HEK293T (cell line): ENCODE data around the gene TNIK.

ENCODE experiments used
- CTCF ChIA-PET: fragments of 350-600 bp; formaldehyde crosslinking; extraction: SDS; loops from one replicate; lab custom pipeline; 2021; ENCODE audit warnings: antibody characterized with exemption, inconsistent platforms; lab: Yijun Ruan, JAX
- POLR2A ChIA-PET: fragments of 350-600 bp; formaldehyde crosslinking; extraction: SDS; loops from one replicate; lab custom pipeline; 2020; ENCODE audit warnings: antibody characterized with exemption, inconsistent platforms; lab: Yijun Ruan, JAX
- DNase-seq: peaks from one replicate; pipeline ENCODE4 v3.0.0; 2012; ENCODE audit warnings: mixed read lengths; ENCODE audit errors: extremely low spot score
- ARNT ChIP-seq: fragments of 450-650 bp; IDR thresholded peaks from 2 replicates; pipeline ENCODE4 v1.6.1; 2017; ENCODE audit warnings: mild to moderate bottlenecking
- BHLHE40 ChIP-seq: fragments of 450-650 bp; IDR thresholded peaks from 2 replicates; pipeline ENCODE4 v1.6.1; 2016; ENCODE audit warnings: mild to moderate bottlenecking, moderate library complexity, borderline replicate concordance
- CTBP1 ChIP-seq: fragments of 450-650 bp; IDR thresholded peaks from 2 replicates; pipeline ENCODE4 v1.6.1; 2016; ENCODE audit warnings: borderline replicate concordance
- ELF4 ChIP-seq: fragments of 450-650 bp; IDR thresholded peaks from 2 replicates; pipeline ENCODE4 v1.6.1; 2017; ENCODE audit warnings: antibody characterized with exemption
- FOXA1 ChIP-seq: fragments of 450-650 bp; IDR thresholded peaks from 2 replicates; pipeline ENCODE4 v1.6.1; 2016; ENCODE audit warnings: mild to moderate bottlenecking
- FOXK2 ChIP-seq: fragments of 450-650 bp; IDR thresholded peaks from 2 replicates; pipeline ENCODE4 v1.6.1; 2016; ENCODE audit warnings: mild to moderate bottlenecking
- FOXM1 ChIP-seq: fragments of 450-650 bp; IDR thresholded peaks from 2 replicates; pipeline ENCODE4 v1.6.1; 2017; ENCODE audit warnings: mild to moderate bottlenecking, borderline replicate concordance
- HDGF ChIP-seq: fragments of 450-650 bp; IDR thresholded peaks from 2 replicates; pipeline ENCODE4 v1.6.1; 2017; ENCODE audit warnings: antibody characterized with exemption, borderline replicate concordance
- L3MBTL2 ChIP-seq: fragments of 450-650 bp; conservative IDR thresholded peaks from 2 replicates; pipeline ENCODE4 v1.6.1; 2016; ENCODE audit warnings: mild to moderate bottlenecking
- LEF1 ChIP-seq: fragments of 450-650 bp; IDR thresholded peaks from 2 replicates; pipeline ENCODE4 v1.6.1; 2017; ENCODE audit warnings: mild to moderate bottlenecking, borderline replicate concordance
- NFRKB ChIP-seq: fragments of 450-650 bp; IDR thresholded peaks from 2 replicates; pipeline ENCODE4 v1.6.1; 2016; ENCODE audit warnings: mild to moderate bottlenecking, moderate library complexity
- SP1 ChIP-seq: fragments of 450-650 bp; IDR thresholded peaks from 2 replicates; pipeline ENCODE4 v1.6.1; 2017
- SUZ12 ChIP-seq: fragments of 450-650 bp; IDR thresholded peaks from 2 replicates; pipeline ENCODE4 v1.6.1; 2016; ENCODE audit warnings: mild to moderate bottlenecking
- TARDBP ChIP-seq: fragments of 450-650 bp; IDR thresholded peaks from 2 replicates; pipeline ENCODE4 v1.6.1; 2016
- ZNF384 ChIP-seq: fragments of 450-650 bp; IDR thresholded peaks from 2 replicates; pipeline ENCODE4 v1.6.1; 2016
- TF ChIP-seq, protein P1 (sequence below): fragments of 450-650 bp; IDR thresholded peaks from 2 replicates; pipeline ENCODE4 v1.6.1; 2016

TNIK gene

DNA sequence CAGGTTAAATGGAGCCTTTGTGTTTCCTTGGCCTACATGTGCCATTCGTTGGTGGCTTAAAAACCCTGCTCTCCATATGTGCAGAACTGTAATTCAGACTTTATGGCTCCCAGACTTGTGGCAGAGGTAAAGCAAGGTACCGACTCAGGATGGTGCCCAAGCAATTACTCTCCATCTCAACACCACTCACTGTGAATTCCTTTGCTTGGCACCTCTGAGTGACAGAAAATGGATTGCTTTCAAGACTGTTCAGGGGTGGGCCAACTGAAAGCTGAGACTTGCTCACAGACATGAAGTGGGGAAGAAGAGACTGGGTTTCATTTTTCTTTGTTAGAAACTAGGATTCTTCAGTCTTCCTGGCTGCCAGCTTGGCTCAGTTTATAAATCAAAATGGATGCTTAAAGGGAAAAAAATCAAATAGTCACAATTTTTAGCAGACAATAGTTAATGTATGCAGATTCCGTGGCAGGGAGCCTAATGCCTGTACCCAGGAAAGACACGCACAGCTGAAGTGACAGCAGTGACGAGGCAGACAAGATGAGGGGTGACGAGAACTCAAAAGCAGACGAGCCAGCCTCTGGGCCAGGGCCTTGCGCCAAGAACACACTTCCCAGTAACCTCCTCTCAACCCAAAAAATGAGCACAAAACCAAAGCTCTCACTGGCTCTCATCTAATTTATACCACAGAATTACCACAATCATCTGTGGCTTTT lies 225.8 kb downstream of the TNIK start:
- POLR2A ChIA-PET = no interaction called here
- no peak for DNase-seq
- CTCF ChIA-PET = no interaction called here
- TF ChIP-seq CTBP1 = no peak
- TF ChIP-seq L3MBTL2 = no peak
- no peak for TF ChIP-seq TARDBP
- no peak for TF ChIP-seq FOXA1
- no peak for TF ChIP-seq BHLHE40
- TF ChIP-seq FOXM1 = no peak
- no peak for TF ChIP-seq ARNT
- no peak for TF ChIP-seq SP1
- no peak for TF ChIP-seq ELF4
- TF ChIP-seq FOXK2 = no peak
- TF ChIP-seq SUZ12 = no peak
- no peak for TF ChIP-seq HDGF
- TF ChIP-seq, protein P1, sequence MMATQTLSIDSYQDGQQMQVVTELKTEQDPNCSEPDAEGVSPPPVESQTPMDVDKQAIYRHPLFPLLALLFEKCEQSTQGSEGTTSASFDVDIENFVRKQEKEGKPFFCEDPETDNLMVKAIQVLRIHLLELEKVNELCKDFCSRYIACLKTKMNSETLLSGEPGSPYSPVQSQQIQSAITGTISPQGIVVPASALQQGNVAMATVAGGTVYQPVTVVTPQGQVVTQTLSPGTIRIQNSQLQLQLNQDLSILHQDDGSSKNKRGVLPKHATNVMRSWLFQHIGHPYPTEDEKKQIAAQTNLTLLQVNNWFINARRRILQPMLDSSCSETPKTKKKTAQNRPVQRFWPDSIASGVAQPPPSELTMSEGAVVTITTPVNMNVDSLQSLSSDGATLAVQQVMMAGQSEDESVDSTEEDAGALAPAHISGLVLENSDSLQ = no peak
- no peak for TF ChIP-seq LEF1
- TF ChIP-seq ZNF384 = no peak
- TF ChIP-seq NFRKB = no peak

DNA sequence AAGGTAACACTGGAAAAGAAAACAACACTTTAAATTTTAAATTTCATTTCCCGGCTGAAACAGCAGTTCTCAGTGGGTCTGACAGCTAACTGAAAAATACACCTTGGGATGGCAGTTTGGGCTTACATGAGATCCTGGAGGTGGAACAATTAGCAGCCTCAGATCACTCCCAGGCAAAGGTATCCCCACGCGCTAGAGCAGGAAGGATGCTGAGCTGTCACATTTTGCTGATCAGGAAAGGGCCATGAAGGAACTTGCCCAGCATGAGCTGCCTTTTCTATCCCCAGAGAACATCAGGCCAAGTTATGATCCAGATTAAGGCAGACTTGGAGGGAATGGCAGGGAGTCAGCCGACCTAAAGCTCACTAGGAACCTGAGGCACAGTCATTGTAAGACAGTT lies 228.8 kb downstream of the TNIK start:
- ChIA-PET CTCF (no interaction called here), POLR2A (no interaction called here)
- TF ChIP-seq FOXA1 (no peak), CTBP1 (no peak), ELF4 (no peak), ZNF384 (no peak), TARDBP (no peak), BHLHE40 (no peak), LEF1 (no peak), HDGF (no peak), SUZ12 (no peak), NFRKB (no peak)
- TF ChIP-seq, protein P1 = no peak
- DNase-seq = no peak

DNA sequence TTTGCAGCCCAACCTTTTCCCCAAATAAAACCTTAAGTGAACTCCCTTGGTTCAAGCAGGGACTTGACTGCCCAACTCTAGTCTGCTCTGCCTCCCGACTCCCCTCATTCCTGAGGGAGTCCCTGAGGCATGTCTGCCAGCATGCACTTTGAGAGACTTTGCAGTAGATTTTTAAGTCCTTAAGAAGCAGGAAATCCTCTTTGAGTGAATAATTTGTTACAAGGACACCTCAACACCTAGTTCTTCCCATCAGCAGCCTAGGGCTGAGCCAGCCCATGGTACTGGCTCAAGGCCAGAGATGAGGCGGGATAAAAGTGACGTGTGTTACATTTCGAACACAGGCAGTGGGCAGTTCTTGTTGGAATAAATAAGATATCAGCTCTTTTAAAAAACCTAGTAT lies 229.3 kb downstream of the TNIK start:
- DNase-seq = no peak
- POLR2A ChIA-PET = no interaction called here
- CTCF ChIA-PET = no interaction called here
- TF ChIP-seq FOXA1 (no peak), TARDBP (no peak), CTBP1 (no peak), ELF4 (no peak), FOXM1 (no peak), FOXK2 (no peak), LEF1 (no peak), ZNF384 (no peak), SUZ12 (no peak), HDGF (no peak), BHLHE40 (no peak), NFRKB (no peak), L3MBTL2 (no peak), ARNT (no peak), SP1 (no peak)
- TF ChIP-seq, protein P1 = no peak

DNA sequence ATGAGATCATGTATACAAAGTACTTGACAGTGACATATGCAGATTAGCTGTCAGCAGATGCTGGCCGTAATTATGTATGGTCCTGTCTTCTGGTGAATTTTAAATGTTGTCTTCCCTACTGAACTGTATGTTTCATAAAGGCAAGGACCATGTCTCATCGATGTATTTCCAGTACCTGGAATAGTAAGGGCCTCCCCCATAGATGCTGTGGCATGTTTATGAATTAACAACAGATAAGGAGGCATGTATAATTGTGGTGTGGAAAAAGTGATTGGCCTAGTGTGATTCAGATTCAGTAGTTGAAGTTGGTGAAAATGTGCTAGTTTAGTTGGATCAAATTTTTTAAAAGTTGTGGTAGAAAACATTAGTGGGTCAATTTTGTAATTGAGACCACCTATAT lies 231.0 kb downstream of the TNIK start:
- POLR2A ChIA-PET = no interaction called here
- CTCF ChIA-PET = interaction anchor here (0.7 kb wide), 1 partner anchor 26 kb away, joined by 3 read pairs; no protein-coding TSS in a partner anchor
- no peak for DNase-seq
- TF ChIP-seq SP1 = no peak
- TF ChIP-seq, protein P1 = 0 out of 2 replicates have a peak, but pooled peaks have one; percentile 35

DNA sequence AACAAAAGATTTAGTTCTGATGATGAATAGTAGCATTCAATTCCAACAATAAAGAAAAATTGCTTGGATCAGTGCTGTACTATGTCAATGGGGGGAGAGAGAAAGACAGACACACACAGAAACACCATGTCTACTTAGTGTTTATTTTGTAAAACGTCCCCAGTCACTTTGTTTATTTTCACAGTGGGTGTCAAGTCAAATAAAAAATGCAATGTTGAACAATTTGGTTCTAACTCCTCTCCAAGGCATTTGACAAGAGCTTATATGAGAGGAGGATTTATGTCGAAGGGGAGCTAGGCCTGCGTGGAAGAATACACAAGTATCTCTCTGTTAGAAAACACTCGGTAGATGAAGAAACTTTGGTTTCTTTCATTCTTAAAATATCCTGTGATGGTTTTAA lies 232.0 kb downstream of the TNIK start:
- POLR2A ChIA-PET = interaction anchor here (0.7 kb wide), 1 partner anchor 21 kb away, joined by 3 read pairs; no protein-coding TSS in a partner anchor
- no peak for DNase-seq
- CTCF ChIA-PET = no interaction called here
- TF ChIP-seq CTBP1 (peak; percentile 49; the same call in 1 of the 2 replicates), ZNF384 (no peak), FOXA1 (peak; percentile 55; the same call in 1 of the 2 replicates), L3MBTL2 (no peak)
- TF ChIP-seq, protein P1 = peak; percentile 83
